DMS153 treated with DMSO at 0.1 percent for 48 hours (cell line): ENCODE results near the gene CD226.
"Not testable (repeated sequence)": the region's sequence is repeated elsewhere in the genome, so short reads cannot be mapped to it uniquely, and the experiment has no call there.

Experiments
- DNase-seq: peaks from one replicate; lab custom pipeline; 2025; ENCODE audit not compliant: unreplicated experiment; lab: John Stamatoyannopoulos, UW

The CD226 gene

DNA sequence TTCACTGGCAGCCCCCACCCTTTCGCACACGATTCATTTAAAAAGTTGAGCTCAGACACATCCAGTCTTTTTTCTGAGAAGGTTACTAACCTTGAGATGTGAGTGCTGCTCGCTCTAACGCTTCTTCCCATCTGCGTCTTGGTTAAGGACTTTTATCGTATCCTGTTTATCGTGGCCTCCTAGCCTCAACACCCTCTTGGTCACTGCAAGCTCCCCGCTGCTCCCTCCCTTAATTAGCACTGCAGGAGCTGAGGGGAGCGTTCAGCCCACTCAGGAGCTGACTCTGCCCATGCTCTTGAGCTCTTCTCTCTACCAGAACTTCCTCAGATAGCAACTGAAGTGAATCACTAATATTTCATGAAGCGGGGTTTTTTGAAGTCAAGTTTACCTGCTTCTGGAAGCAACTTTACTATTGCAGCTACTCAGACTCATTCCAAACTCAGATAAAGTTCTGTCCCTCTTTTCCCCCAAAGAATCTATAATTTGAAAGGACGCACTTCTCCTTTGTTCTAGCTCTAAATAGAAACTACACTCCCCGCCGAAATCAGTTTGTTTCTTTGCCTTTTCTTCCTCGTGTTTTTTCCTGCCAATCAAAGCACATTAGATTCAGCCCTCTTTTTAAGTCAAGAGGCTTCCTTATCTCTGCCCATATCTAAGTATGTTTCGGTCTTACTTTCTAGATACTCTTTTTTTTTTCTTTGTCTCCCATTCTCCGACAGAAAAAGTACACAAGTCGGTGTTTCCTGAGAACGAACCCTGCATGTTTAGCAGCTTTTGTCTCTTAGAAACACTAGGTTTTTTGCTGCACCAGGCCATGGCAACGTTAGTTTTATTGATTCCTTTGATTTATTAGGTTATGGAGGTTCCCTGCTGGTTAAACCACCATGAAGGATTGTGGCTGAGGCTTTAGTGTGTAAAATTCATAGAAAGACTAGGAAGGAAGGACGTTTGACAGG is 9.3 kb upstream of the CD226 start:
- DNase-seq: no peak

DNA sequence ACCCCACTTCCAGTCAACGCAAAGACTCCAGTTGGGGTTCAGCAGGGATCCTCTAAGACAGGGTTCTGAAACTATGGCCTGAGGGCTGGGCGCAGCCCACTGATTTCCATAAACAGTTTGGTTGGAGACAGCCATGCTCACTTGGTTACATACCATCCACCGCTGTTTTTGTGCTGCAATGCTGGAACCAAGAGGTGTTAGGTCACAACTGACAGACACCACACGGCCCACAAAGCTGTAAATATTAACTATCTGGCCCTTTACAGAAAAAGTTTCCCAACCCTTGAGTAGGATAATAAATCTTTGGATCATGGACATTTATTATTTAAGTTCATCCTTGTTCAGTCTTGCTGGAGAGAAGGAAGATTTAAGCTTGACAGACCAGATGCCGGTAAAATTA is 8.4 kb upstream of the CD226 start:
- DNase-seq: no peak

DNA sequence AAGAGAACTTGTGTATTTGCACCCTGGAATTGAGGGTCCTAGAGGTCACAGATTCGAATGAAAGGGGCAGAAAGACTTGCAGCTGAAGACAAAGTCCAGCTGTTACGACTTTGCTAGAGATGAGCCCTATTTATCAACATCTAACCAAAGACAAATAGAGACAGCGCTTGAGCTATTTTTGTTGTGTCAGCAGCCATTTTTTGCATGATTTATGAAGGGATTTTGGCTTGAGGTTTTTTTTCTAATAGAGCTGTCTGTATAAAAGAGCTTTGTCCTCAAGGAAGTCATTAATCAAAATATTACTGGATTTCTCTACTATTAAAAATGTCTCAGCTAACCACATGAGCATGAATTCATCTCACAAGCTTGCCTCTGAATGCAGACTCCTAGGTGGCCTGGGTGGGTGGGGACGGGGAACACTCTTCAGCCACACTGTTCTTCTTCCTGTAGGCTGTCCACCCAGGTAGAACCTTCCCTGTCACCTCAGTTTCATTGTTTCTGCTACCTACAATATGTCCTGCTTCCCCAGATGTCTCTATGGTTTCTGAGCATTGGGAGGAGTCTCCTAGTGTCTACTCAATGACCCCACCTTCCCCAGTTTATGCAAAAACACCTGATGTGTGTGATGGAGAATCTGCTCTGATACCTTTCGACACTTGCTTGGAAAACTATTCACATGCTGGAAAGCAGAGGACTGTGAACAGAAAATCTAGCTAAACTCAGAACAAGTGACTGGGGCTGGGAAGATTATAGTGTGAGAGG is 7.2 kb upstream of the CD226 start:
- DNase-seq: no peak

DNA sequence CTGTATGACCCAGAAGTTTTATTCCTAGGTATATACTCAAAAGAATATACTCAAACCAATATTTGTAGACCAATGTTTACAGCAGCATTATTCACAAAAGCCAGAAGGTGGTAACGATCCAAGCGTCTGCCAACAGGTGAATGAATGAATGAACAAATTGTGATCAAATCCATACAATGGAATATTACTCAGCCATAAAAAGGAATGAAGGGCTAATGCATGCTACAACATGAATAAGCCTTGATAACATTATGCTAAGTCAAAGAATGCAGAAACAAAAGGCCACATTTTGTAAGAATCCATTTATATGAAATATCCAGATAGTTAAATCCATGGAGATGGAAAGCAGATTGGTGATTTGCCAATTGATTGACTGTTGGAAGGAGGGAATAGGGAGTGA is 5.5 kb upstream of the CD226 start:
- no peak for DNase-seq

DNA sequence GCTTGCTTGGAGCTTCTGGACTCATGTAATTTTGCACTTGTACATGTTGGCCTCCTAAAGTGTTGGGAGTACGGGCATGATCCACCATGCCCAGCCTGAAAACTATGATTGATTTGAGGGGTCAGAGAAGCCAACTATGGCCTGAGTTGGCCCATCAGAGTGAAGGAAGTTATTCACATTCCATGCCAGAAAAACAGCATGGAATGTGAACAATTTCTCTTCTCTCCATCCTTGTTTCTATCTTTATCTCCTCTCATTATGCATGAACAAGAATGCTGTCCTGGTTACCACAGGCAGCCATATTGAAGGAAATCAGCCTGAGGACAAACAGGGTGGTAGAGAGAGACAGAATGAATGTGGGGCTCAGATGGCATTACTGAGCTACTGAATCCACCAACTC is 3.5 kb upstream of the CD226 start:
- no peak for DNase-seq

DNA sequence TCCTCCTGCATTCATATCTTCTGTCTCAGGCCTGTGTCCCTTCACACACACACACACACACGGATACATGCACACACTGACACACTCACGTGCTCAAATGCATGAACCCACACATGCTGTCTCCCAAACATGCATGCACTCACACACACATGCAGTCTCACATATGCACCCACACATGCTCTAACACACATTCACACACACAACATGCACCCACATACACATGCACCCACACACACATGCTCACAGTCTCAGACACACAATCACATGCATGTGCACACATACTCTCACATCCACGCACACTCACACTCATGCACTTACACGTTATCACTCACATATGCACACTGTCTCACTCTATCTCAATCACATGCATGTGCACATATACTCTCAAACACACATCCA is 1.9 kb upstream of the CD226 start:
- no peak for DNase-seq

DNA sequence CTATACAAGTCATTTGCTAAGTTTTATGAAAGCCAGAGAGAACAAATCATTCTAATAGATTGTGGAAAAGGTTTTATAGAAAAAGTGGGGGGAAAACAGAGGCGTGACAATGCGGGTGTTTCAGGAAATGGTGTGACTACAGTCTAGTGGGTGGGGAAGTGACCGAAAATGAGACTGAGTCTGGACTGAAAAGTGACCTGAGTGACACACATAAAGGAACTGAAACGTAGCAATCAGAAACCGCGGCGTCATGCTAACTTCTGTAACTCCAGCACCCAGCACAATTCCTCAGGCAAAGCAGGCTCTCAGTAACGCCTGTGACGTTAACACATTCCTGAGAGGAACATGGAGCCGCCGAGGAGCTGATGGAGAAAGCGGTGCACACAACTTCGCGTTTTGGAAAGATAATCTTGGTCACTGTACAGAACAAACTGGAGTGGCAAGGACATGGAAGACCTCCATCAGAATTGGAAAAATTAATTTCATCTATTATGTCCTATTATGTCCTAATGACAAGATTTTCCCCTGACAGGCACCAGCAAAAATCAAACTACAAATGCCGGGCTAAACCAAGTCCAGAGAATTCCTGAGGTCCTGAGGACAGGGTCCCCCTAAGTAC is 1.4 kb upstream of the CD226 start:
- DNase-seq: no peak

DNA sequence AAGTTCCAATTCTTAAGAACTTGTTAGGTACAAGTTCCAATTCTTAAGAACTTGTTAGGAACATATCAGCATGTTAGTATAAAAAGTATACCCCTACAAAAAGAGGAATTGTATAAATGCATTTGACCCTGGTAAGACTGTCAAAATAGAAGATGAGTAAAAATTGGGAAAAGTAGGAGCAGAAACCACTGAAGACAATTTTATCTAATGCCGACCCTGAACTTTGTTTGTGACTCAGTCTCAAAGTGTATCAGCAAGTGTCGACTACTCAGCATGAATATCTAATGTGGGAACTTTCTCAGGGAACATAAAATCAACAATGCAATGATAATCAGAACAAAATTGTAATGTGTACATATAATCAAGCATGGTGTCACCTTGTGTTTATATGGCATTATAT is 583 bp upstream of the CD226 start:
- DNase-seq: no peak

DNA sequence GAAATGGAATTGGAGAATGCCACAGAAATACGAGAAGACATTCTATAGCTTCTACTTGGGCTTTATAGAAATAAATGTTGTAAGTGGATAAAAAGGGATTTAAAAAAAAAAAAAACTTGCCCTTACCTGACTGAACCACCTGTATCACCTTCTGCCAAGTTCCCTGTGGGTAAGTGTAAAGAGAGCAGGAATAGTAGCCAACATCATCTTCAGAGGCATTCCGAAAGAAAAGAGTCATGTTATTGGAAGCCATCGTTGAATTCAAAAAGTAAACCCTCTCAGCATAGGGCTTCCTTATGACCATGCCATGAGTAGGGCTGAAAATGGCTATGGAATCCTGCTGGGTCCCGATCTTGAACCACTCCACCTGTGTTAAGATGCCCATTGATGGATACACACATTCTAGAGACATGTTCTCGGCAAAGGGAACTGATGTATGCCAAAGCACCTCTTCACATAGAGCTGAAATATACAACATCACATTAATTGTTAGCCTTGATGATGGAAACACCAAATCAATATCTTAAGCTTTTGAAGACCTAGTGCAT is 991 bp downstream of the CD226 start:
- no peak for DNase-seq

DNA sequence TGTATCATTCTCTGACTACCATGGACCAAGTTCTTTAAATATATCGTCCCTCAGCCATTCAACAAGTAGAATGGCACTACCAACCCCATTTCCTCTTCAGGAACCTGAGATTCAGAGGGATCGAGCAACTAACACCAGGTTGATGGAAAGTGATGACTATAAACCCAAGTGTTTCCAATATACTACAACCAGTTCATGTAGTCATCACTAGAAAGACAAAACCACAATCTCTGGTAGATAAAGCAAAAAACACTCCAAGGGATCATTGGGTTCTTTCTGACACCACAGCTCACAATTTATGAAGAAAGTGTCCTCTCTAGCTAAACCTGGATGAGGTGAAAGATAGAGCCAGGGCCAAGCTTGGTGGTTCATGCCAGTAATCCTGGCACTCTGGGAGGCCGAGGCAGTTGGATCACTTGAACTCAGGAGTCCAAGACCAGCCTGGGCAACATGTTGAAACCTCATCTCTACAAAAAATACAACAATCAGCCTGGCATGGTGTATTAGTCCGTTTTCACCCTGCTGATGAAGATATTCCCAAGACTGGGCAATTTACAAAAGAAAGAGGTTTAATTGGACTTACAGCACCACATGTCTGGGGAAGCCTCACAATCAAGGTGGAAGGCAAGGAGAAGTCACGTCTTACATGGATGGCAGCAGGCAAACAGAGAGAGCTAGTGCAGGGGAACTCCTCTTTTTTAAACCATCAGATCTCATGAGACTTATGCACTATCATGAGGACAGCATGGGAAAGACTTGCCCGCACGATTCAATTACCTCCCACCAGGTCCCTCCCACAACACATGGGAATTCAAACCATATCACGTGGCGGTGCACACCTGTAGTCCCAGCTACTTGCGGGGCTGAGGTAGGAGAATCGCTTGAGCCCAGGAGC is 2.2 kb downstream of the CD226 start:
- DNase-seq: no peak

DNA sequence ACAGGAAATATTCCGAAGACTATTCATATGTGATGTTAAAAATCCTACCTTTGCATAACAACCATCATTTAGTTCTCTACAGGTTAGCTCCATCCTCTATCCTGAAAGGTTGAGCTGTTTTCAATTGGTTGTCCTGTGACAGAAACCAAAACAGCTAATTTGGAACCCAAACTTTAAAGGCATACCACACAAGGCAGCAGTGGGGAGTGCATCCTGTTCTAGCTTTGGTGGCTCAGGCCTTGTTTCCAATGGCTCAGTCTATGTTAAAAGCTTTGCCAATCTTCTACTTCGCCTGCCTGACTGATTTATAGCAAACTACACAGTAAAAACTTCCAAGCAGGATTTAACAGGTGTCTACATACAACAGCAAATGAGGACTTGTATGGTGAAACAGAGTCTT is 3.2 kb downstream of the CD226 start:
- no peak for DNase-seq

DNA sequence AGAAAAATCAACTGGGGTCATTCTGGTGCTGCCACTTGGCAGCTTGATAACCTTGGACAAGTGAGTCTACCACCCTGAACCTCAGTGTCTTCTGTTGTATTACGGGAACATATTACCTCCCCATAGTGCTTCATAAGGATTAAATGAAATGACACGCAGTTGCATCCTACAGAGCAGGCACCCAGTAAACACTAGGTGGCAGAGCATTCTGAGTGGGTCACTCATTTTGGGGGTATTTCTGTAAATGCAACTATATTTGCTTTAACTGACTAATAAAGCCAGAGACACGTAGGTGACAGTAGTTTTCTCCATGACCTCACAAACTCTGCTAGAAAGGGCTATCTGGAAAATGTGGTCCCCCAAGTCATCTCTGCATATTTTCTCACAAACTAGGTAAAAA is 4.7 kb downstream of the CD226 start:
- DNase-seq: no peak

DNA sequence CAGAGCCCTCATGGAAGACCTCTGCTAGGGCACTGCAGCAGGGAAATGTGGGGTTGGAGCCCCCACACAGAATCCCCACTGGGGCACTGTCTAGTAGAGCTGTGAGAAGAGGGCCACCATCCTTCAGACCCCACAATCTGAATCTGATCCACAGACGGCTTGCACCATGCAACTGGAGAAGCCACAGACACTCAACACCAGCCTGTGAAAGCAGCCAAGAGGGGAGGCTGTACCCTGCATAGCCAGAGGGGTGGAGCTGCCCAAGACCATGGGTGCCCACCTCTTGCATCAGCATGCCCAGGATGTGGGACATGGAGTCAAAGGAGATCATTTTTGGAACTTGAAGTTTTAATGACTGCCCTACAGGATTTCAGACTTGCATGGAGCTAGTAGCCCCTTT is 6.5 kb downstream of the CD226 start:
- no peak for DNase-seq

DNA sequence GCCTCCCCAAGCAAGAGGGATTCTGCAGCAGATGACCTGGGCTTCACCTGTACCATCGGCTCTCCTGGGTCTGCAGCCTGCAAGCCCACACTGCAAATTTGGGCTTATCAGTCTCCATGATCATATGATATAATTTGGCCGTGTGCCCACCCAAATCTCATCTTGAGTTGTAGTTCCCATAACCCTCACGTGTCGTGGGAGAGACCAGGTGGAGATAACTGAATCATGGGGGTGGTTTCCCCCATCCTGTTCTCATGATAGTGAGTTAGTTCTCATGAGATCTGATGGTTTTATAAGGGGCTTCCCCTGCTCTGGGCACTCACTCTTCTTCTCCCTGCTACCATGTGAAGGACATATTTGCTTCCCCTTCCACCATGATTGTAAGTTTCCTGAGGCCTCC is 7.9 kb downstream of the CD226 start:
- not testable (repeated sequence) for DNase-seq

DNA sequence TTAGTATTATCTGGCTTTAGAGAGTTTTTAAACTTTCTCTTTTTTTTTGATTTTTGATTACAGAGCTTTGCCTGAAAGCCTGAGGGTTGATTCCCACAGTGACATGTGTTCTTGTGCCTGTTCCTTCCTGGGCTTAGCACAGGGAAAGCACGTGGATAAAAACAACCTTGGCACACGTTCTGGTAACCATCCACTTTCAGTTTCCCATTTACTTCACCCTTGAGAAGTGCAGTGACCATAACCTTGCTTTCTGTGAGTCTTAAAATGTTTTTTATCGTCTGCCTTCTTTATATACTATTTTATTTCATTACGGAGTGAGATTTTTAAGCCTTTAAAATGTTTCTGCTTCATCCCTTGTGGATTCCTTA is 11.5 kb downstream of the CD226 start:
- DNase-seq: no peak

DNA sequence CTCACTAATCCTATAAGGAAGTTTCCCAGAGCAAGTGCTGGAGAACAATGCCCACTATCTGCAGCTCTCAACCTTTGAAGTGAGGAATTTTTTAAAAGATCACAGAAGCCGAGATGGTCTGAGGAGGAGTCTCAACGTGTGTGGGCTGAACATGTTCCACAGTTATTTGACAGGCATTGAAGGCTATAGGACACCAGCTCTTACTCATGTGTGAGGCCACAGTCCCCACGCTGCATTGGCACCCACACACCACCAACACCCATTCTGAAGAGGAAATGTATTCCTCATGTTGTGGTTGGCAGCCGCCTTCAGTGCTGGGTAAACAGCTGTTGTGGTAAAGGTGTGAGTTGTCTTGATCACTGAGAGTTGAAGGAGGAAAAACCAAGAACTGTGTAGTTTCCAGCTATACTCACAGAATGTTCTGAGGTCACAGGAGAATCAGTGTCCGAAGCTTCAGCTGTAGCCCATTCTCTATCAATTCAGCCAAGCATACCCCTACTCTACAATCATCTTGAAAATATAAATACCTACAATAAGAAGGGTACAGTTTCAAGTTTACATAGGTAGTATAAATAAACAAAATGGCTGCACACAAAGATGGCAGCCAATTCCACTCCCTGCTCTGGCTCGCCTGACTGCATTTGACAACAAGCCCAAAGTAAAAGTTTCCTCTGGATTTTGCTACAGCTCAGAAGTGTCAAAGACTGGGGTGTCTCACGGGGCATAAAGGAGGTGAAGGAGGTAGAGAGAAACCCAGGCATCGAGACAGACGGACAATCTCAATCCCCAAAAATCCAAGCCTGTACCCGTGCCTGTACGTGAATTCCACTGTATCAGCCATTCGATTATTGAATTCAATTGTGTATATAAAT is 12.1 kb downstream of the CD226 start:
- no peak for DNase-seq

DNA sequence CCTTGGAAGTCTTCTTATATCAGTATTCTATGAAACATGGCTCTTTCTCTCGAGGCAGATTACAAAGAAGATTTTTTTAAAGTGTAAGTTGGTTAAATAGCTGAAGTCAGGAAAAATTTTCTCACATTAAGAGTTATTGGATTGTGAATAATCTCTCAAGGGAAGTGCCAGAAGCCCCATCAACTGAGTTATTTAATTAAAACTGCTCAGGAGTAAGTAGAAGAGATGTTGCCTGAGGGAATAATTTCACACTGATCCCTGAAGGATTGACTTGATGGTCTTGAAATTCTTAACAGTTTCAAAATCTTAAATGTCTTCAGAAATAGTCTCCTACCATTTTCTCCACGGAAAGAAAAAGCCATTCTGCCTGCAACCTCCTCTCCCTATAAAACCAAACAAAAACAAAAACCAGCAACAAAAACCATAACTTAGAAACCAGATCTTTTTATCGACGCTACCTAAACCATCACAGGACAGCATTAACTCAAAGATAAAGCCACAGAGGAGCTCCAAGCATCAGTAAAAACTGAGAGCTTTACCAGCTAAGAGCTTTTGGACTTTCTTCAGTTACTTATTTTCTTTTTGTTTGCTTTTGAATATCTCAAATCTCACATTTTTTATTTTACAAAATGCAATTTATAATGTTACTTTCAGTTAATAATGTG is 12.9 kb downstream of the CD226 start:
- DNase-seq: no peak

DNA sequence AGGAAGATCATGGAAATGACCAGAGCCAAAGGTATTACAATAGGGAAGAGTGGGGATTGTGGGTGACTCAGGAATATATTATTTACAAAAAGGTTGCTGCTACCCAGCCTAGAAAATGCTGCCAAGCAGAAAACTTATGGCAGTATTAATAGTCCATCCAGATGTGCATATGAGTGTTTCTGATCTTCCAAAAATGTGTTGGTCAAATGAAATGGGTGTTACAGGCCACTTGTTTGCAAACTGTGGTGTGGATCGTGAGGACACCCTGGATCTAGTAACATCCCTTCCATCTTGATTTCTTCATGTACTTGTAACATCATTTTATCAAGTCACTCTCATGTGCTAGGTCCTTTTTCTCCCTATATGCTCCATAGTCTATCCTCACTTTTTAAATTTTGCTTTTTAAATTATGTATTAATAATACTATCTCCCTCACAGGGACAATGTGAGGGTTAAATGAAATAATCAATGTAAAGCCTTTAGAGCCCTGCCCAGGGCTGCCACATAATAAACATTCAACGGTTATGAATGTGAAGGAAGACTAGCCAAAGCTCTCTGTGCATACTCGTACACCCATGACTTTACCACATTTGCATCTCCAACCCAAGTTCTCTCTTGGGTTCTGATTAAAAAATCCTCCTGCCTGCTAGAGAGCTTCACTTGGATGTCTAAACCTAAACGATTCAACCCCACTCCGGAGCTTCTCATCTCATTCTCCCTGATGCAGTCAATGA is 18.5 kb downstream of the CD226 start:
- no peak for DNase-seq

DNA sequence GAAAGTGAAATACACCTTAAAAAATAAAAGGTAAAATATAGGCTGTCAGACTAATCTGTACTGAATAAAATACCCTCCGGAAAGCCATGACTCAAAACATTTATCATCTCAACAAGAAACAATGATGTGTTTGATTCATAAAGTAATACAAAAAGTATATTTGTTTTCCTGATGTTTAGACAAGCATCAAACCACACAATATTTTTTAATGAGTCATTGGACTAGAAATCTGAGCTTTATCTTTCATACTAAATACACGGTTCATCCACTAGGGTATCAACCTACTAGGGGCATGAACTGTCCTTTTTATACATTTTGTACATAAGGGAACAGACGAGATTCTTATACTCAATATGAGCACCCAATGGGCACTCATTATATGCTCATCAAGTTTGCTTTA is 31.3 kb downstream of the CD226 start:
- DNase-seq: no peak
